ENCODE data around the gene BCAS3.
A peak's percentile ranks its signal among the peaks of the same experiment; 100 is the strongest.

The BCAS3 gene

DNA sequence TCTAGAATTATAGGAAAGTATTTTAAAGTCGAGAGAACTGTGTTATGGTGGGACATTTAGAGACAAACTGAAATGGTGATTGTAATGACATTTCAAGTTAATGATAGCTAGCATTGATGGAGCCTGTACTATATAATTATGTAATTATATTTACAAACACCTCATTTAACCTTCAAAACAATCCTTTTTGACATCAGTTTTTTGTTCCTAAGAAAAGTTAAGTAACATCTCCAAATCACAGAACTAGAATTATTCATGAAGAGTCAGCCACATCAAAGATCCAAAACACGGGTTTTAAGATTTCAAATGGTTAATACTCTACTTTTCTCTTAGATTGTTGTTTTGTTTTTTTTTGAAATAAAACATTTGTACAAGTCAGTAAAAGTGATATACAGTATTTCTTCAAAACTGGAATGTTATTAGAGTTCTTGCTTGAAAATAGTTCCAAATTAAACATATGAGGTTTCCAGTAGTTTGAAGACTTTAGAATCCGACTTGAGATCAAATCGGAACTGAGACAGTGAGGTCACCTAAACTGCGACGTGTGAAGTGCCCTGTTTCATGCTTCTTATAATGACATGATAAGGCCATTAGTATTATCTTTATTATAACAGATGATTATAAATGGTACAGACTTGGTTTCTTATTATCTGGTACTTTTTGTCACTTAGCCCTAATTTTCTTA, 457.0 kb downstream of the BCAS3 start:
- H3K9me3 ChIP-seq (ENCODE audit: severe bottlenecking): no peaks in the 10 kb centered on the region
- no peak overlapping the region for H3K4me3 ChIP-seq (ENCODE audit: severe bottlenecking)
- no peak for DNase-seq (ENCODE audit: low spot score)
- no peaks in the 10 kb centered on the region for H3K4me1 ChIP-seq (ENCODE audit: insufficient read depth, poor library complexity, severe bottlenecking)
- no peak overlapping the region for H3K27ac ChIP-seq (ENCODE audit: poor library complexity, severe bottlenecking)
- TF ChIP-seq, protein P1, sequence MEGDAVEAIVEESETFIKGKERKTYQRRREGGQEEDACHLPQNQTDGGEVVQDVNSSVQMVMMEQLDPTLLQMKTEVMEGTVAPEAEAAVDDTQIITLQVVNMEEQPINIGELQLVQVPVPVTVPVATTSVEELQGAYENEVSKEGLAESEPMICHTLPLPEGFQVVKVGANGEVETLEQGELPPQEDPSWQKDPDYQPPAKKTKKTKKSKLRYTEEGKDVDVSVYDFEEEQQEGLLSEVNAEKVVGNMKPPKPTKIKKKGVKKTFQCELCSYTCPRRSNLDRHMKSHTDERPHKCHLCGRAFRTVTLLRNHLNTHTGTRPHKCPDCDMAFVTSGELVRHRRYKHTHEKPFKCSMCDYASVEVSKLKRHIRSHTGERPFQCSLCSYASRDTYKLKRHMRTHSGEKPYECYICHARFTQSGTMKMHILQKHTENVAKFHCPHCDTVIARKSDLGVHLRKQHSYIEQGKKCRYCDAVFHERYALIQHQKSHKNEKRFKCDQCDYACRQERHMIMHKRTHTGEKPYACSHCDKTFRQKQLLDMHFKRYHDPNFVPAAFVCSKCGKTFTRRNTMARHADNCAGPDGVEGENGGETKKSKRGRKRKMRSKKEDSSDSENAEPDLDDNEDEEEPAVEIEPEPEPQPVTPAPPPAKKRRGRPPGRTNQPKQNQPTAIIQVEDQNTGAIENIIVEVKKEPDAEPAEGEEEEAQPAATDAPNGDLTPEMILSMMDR (IDR thresholded peaks at IDR 0.05; ENCODE audit: poor library complexity, severe bottlenecking): no peak
- H3K36me3 ChIP-seq (ENCODE audit: low read depth): no peaks in the 10 kb centered on the region
- H3K27me3 ChIP-seq (ENCODE audit: insufficient read depth, poor library complexity, severe bottlenecking): no peaks in the 10 kb centered on the region
- no peak for ATAC-seq (ENCODE audit: low read depth)

DNA sequence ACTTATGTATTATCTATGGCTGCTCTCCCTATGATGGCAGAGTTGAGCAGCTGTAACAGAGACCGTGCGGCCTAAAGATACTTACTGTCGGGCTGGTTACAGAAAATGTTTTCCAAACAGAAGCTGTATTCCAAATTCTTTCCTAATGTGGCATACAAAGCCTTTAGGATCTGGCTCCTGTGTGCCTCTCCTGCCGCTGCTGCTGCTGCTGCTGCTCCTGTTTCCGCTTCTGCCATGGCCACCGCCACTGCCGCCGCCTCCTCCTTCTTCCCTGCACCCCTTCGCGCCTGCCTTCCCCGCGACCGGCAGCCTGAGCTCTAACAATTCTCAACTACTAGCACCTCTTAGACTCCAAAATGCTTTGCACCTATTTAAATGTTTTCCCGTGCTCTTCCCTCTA, 458.1 kb downstream of the BCAS3 start:
- TF ChIP-seq, protein P1 (IDR thresholded peaks at IDR 0.05; ENCODE audit: poor library complexity, severe bottlenecking): no peak
- no peaks in the 10 kb centered on the region for H3K36me3 ChIP-seq (ENCODE audit: low read depth)
- H3K9me3 ChIP-seq (ENCODE audit: severe bottlenecking): no peaks in the 10 kb centered on the region
- no peak overlapping the region for H3K27ac ChIP-seq (ENCODE audit: poor library complexity, severe bottlenecking)
- ATAC-seq (ENCODE audit: low read depth): no peak
- no peaks in the 10 kb centered on the region for H3K27me3 ChIP-seq (ENCODE audit: insufficient read depth, poor library complexity, severe bottlenecking)
- no peak for DNase-seq (ENCODE audit: low spot score)
- H3K4me1 ChIP-seq (ENCODE audit: insufficient read depth, poor library complexity, severe bottlenecking): no peaks in the 10 kb centered on the region
- H3K4me3 ChIP-seq (ENCODE audit: severe bottlenecking): no peak overlapping the region

DNA sequence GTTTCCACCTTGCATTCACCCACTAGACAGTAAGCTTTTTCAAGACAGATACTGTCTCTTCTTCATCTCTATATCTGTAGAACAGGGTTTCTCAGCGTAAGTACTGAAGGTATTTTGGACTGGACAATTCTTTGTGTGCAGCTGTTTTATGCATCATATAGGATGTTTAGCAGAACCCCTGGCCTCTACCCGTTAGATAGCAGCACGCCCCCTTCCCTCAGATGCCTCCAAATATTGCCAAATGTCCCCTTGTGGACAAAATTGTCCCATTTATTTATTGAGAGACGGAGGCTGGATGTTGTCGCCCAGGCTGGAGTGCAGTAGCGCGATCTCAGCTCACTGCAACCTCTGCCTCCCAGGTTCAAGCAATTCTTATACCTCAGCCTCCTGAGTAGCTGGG, 458.6 kb downstream of the BCAS3 start:
- no peaks in the 10 kb centered on the region for H3K9me3 ChIP-seq (ENCODE audit: severe bottlenecking)
- H3K4me1 ChIP-seq (ENCODE audit: insufficient read depth, poor library complexity, severe bottlenecking): no peaks in the 10 kb centered on the region
- H3K4me3 ChIP-seq (ENCODE audit: severe bottlenecking): no peak overlapping the region
- no peaks in the 10 kb centered on the region for H3K27me3 ChIP-seq (ENCODE audit: insufficient read depth, poor library complexity, severe bottlenecking)
- TF ChIP-seq, protein P1 (IDR thresholded peaks at IDR 0.05; ENCODE audit: poor library complexity, severe bottlenecking): no peak
- no peaks in the 10 kb centered on the region for H3K36me3 ChIP-seq (ENCODE audit: low read depth)
- DNase-seq (ENCODE audit: low spot score): no peak
- no peak for ATAC-seq (ENCODE audit: low read depth)
- H3K27ac ChIP-seq (ENCODE audit: poor library complexity, severe bottlenecking): no peak overlapping the region

DNA sequence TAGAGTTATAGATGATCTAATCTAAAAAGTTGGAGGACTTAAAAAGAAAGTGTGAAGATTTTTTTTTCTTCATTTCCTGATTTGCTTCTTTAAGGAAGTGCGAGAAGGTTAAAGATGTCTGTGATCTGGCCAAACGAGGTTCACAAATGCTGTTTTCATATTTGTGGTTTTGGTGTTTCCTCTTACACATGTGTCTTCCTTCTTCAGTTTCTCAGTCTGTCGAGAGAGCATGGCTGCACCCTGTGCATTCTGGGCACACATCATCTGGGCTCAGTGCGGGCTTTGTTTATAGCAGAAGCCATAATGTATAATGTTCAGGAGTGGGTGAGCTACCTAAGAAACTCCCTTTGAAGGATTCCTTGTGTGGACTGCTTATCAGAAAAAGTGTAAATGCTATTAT, 461.6 kb downstream of the BCAS3 start:
- DNase-seq (ENCODE audit: low spot score) (no peak), ATAC-seq (ENCODE audit: low read depth) (0 out of 3 replicates have a peak, but pooled peaks have one; percentile 38)
- H3K4me1 ChIP-seq (ENCODE audit: insufficient read depth, poor library complexity, severe bottlenecking): no peaks in the 10 kb centered on the region

More for the DNA sequence above, 461.6 kb downstream of the BCAS3 start:
- Histone ChIP-seq H3K9me3 (ENCODE audit: severe bottlenecking) (no peaks in the 10 kb centered on the region), H3K27ac (ENCODE audit: poor library complexity, severe bottlenecking) (no peak overlapping the region), H3K36me3 (ENCODE audit: low read depth) (no peaks in the 10 kb centered on the region), H3K27me3 (ENCODE audit: insufficient read depth, poor library complexity, severe bottlenecking) (no peaks in the 10 kb centered on the region), H3K4me3 (ENCODE audit: severe bottlenecking) (no peak overlapping the region)
- TF ChIP-seq, protein P1 (IDR thresholded peaks at IDR 0.05; ENCODE audit: poor library complexity, severe bottlenecking): no peak

Data from RWPE2 (cell line).